Right lobe of liver (tissue), 6 donors: Measurements from ENCODE around the gene LHX4. TPM values are rescaled to one million over a fixed set of nuclear protein-coding genes. Genes with fewer than 3 reads are reported as not detected.
A peak's percentile ranks its signal among the peaks of the same experiment; 100 is the strongest.
"Not testable (repeated sequence)": the region's sequence is repeated elsewhere in the genome, so short reads cannot be mapped to it uniquely, and the experiment has no call there.

Source experiments
- ATAC-seq, 4 donors: fragments of 200-7000 bp; cut with Tn5 transposase; one replicate each; pipeline ENCODE4 v1.9.1; 2020; ENCODE audit warnings: mild to moderate bottlenecking in 4 of 4, moderate library complexity in 4 of 4
- DNase-seq, 3 donors: peaks; one replicate each; pipeline ENCODE4 v3.0.0-alpha.2; 2020
- H3K27ac ChIP-seq, 3 donors: fragments of 200-600 bp; one replicate each; pipeline ENCODE4 v1.8.0; 2022
- H3K27me3 ChIP-seq, 2 donors: fragments of 200-600 bp; one replicate each; pipeline ENCODE4 v1.8.0; 2022
- H3K36me3 ChIP-seq, 4 donors: fragments of 200-600 bp; sonication (generic) in 1 of 4; one replicate each; pipeline versions ENCODE4 v1.5.1 to v1.8.0; 2017 to 2022; ENCODE audit warnings: control low read depth in 1 of 4
- H3K4me1 ChIP-seq, 4 donors: fragments of 200-600 bp; sonication (generic) in 1 of 4; one replicate each; pipeline versions ENCODE4 v1.5.1 to v1.8.0; 2017 to 2022; ENCODE audit warnings: control low read depth in 1 of 4
- H3K4me3 ChIP-seq, 3 donors: fragments of 200-600 bp; one replicate each; pipeline ENCODE4 v1.8.0; 2022
- H3K9me3 ChIP-seq, 4 donors: fragments of 200-600 bp; sonication (generic) in 1 of 4; one replicate each; pipeline versions ENCODE4 v1.5.1 to v1.8.0; 2017 to 2022; ENCODE audit warnings: control low read depth in 1 of 4
- POLR2A ChIP-seq: fragments of 450-650 bp; IDR thresholded peaks from one replicate; pipeline ENCODE4 v1.6.1; 2017; ENCODE audit warnings: antibody characterized with exemption, mild to moderate bottlenecking
- WGBS: methylation state at CpG from one replicate; pipeline ENCODE4 v1.1.6; 2018; ENCODE audit warnings: low coverage, low lambda C conversion rate; ENCODE audit not compliant: insufficient coverage; ENCODE audit errors: missing lambda C conversion rate; 5-methylcytosine and 5-hydroxymethylcytosine counted together
- intact Hi-C, 2 donors: fragments of 100-400 bp; cut with DNase I; formaldehyde crosslinking; loops; one replicate each; pipeline versions ENCODE4 v1.11.2 to v1.14.1; 2022
- total RNA-seq, 6 experiments: library from RNA; depleted of rRNA in 2 of 6; stranded (reverse); fragments of >200 nt in 2 of 6; fragmentation: NEBNext Ultra II Directional in 3 of 6; extraction: Animal tissue kit (Norgen Biotek cat#: 25700) in 3 of 6; gene quantifications; one replicate each; pipeline versions ENCODE4 v1.1.0 to v1.2.4, GENCODE V29; 2016 to 2023
- TF ChIP-seq, protein P1 (sequence below), 4 donors: fragments of 200-600 bp in 3 of 4; fragments of 450-650 bp in 1 of 4; IDR thresholded peaks; one replicate each; pipeline versions ENCODE4 v1.5.1 to v1.8.0; 2016 to 2022; ENCODE audit warnings: antibody characterized with exemption in 4 of 4, mild to moderate bottlenecking in 2 of 4
- donor health status: DM: no; HTN: yes; CAD: no.
- donor health status: DM: no; HTN: no; CAD: no.
- donor health status: DM: no; HTN: no; CAD: no.
- donor health status: DM: no; HTN: yes; CAD: no.
- donor health status: DM: no; HTN: yes; CAD: no.

The LHX4 gene
- total RNA-seq, 6 experiments from 2014 or later, result not detected

DNA sequence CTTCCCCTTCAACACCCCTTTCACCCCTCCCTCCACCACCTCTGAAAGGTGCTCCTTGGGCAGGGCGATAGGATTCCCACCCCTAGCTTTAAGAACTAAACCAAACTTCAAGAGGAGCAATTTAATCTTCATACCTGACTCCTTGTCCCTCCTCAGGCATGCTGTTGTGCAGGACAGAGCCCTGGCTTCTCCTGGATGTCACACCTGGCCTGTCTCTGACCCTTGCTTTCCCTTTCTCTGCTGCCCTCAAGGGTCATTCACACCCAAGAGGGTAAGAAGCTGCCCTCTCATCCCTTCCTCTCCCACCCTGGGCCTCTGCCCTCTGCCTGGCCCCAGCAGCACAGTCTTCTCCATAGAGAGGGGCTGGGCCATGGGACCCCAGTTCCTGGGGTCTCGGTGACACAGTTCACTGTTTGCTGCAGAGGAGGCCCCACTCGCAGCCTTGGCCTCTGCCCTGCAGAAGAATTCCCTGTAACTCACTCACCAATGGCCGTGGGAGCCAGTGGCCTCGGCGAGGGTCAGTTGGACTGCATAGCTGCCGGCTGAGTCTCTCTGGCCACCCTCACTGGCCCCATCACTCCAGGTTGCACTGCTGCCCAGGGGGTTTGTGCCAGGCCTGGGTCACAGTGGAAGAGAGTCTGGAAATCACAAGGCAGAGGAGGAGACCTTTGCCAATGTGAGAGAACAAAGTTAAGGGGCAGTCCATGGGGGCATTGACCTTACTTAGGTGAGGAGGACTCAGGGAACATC lies 28.4 kb upstream of the LHX4 start:
- TF ChIP-seq POLR2A, result no peak
- TF ChIP-seq, protein P1, sequence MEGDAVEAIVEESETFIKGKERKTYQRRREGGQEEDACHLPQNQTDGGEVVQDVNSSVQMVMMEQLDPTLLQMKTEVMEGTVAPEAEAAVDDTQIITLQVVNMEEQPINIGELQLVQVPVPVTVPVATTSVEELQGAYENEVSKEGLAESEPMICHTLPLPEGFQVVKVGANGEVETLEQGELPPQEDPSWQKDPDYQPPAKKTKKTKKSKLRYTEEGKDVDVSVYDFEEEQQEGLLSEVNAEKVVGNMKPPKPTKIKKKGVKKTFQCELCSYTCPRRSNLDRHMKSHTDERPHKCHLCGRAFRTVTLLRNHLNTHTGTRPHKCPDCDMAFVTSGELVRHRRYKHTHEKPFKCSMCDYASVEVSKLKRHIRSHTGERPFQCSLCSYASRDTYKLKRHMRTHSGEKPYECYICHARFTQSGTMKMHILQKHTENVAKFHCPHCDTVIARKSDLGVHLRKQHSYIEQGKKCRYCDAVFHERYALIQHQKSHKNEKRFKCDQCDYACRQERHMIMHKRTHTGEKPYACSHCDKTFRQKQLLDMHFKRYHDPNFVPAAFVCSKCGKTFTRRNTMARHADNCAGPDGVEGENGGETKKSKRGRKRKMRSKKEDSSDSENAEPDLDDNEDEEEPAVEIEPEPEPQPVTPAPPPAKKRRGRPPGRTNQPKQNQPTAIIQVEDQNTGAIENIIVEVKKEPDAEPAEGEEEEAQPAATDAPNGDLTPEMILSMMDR (IDR thresholded peaks at IDR 0.05), result no peak
- no peak overlapping the region for H3K4me3 ChIP-seq
- no peaks in the 10 kb centered on the region for H3K9me3 ChIP-seq
- intact Hi-C loops, result no loop called here
- ATAC-seq (no peak), DNase-seq (no peak)
- H3K27me3 ChIP-seq, result no peaks in the 10 kb centered on the region
- H3K36me3 ChIP-seq, result no peaks in the 10 kb centered on the region
- WGBS, result 90% methylated on average over 2 of the region's 7 CpGs
- H3K4me1 ChIP-seq, result no peaks in the 10 kb centered on the region
- no peak overlapping the region for H3K27ac ChIP-seq

DNA sequence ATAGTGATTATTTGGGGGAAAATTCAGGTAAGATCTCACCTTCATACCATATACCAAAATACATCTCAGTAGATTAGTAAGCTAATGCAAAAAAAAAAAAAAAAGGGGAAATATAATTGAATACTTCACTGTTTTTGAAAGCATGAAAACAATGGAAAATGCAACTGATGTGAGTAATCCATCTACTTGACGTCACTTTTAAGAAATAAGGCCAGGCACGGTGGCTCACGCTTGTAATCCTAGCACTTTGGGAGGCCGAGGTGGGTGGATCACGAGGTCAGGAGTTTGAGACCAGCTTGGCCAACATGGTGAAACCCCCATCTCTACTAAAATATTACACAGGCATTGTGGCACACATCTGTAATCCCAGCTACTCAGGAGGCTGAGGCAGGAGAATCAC lies 27.5 kb upstream of the LHX4 start:
- H3K36me3 ChIP-seq, H3K4me3 ChIP-seq, H3K4me1 ChIP-seq, H3K27me3 ChIP-seq, H3K27ac ChIP-seq, ATAC-seq, H3K9me3 ChIP-seq, intact Hi-C loops, DNase-seq: not testable (repeated sequence)
- WGBS, result 82% methylated on average over 2 of the region's 5 CpGs

DNA sequence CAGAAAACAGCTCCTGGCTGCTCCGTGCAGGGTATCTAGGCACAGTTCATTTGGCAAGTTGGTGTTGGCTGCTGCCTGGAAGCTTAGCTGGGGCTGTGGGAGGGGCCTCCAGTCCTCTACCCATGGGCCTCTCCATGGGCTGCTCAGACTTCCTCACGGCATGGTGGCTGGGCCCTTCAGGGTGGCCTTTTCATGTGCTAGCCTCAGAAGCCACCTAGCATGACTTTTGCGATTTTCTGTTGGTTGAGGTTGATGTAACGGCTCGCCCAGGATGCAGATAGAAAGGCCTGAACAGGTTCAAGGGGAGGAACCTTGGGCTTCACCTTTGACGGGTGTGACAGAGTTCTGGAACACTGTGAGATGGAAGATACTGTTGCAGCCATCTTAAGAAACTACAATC lies 25.8 kb upstream of the LHX4 start:
- WGBS, result 80% methylated on average over 2 of the region's 6 CpGs
- Histone ChIP-seq H3K9me3 (no peaks in the 10 kb centered on the region), H3K4me1 (no peaks in the 10 kb centered on the region), H3K4me3 (no peak overlapping the region), H3K27me3 (no peaks in the 10 kb centered on the region), H3K36me3 (no peaks in the 10 kb centered on the region), H3K27ac (no peak overlapping the region)
- ATAC-seq (no peak), DNase-seq (no peak)
- TF ChIP-seq, protein P1 (IDR thresholded peaks at IDR 0.05), result no peak
- no peak for TF ChIP-seq POLR2A
- intact Hi-C loops, result no loop called here

DNA sequence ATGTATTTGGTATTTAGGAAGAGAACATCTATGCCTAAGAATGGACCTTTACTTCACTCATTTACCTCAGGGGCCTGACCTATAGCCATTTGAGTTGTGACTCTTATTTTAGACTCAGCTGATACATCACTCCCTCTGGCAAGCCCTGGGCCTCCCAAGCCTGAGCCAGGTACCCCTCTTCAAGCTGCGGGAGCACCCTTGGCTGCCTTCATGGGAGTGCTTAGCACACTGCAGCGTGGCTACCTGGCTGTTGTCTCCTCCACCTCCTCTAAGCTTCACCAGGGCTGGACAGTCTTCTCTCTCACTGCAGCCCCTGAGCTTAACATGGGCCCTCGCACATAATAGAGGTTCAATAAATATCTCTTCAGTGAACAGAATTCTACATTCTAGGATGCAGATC lies 23.5 kb upstream of the LHX4 start:
- no peak overlapping the region for H3K27ac ChIP-seq
- intact Hi-C loops, result no loop called here
- ATAC-seq, result no peak
- TF ChIP-seq POLR2A, result no peak
- TF ChIP-seq, protein P1 (IDR thresholded peaks at IDR 0.05), result no peak
- no peaks in the 10 kb centered on the region for H3K27me3 ChIP-seq
- WGBS, result 64% methylated on average over 3 of the region's 3 CpGs
- no peaks in the 10 kb centered on the region for H3K4me1 ChIP-seq
- H3K9me3 ChIP-seq, result no peaks in the 10 kb centered on the region
- no peak for DNase-seq
- no peaks in the 10 kb centered on the region for H3K36me3 ChIP-seq
- no peak overlapping the region for H3K4me3 ChIP-seq

DNA sequence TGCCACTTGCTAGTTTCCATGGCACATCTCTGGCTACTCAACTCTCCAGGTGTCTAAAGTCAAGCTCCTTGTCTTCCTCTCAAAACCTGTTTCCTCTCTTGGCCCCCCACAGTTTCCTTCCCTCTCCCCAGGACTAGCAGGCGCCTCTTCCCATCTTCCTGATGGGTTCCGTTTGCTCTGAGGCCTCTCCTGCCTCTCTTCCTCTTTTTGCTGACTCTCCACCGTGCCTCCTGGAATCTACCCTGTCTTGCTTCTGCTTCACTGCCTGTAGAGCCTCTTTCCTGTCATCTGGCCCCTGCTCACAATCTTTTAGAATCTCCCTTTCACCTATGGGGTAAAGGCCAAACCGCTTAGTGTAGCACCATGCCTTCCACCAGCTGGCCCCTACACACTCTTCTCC lies 21.8 kb upstream of the LHX4 start:
- peak in 1 of 4 donors; percentile 22 for ATAC-seq
- 72% methylated on average over 4 of the region's 4 CpGs for WGBS
- intact Hi-C loops, result no loop called here

More for the DNA sequence above, 21.8 kb upstream of the LHX4 start:
- TF ChIP-seq, protein P1 (IDR thresholded peaks at IDR 0.05), result no peak
- no peak for TF ChIP-seq POLR2A
- Histone ChIP-seq H3K9me3 (no peaks in the 10 kb centered on the region), H3K4me3 (no peak overlapping the region), H3K27me3 (no peaks in the 10 kb centered on the region), H3K4me1 (no peaks in the 10 kb centered on the region), H3K36me3 (no peaks in the 10 kb centered on the region), H3K27ac (no peak overlapping the region)
- no peak for DNase-seq
